B cell (primary cell): Measurements from ENCODE around the gene AMBRA1. TPM values are rescaled to one million over a fixed set of nuclear protein-coding genes. Genes with fewer than 3 reads are reported as not detected.

Source experiments
- ATAC-seq: fragments of 200-7000 bp; cut with Tn5 transposase; one replicate; pipeline ENCODE4 v1.10.0; 2021; ENCODE audit warnings: low read depth, mild to moderate bottlenecking, moderate number of reproducible peaks, moderate library complexity
- CTCF ChIA-PET: fragments of 350-600 bp; sonication (Branson Sonifier 250); formaldehyde crosslinking; loops from one replicate; lab custom pipeline; 2021; ENCODE audit warnings: antibody characterized with exemption, inconsistent platforms; lab: Charles Lee
- POLR2A ChIA-PET: fragments of 350-600 bp; sonication (Branson Sonifier 250); formaldehyde crosslinking; loops from one replicate; lab custom pipeline; 2021; ENCODE audit warnings: antibody characterized with exemption; lab: Charles Lee
- DNase-seq: peaks from one replicate; pipeline ENCODE4 v3.0.0; 2013
- H2AFZ ChIP-seq: 2 replicates; pipeline ENCODE4 v1.6.1; 2012; ENCODE audit warnings: mild to moderate bottlenecking, low read depth, low read length; ENCODE audit not compliant: insufficient read depth, poor library complexity, severe bottlenecking
- H3K27ac ChIP-seq, 2 donors: 1 replicate in 1 of 2; 2 replicates in 1 of 2; pipeline ENCODE4 v1.5.1; 2012 to 2013; ENCODE audit warnings: low read length in 2 of 2, mild to moderate bottlenecking in 2 of 2, moderate library complexity in 1 of 2
- H3K27me3 ChIP-seq, 4 experiments: fragments of 200-600 bp in 1 of 4; sonication (generic) in 1 of 4; replicated peaks in 1 of 4; 1 replicate in 2 of 4; 2 replicates in 2 of 4; pipeline versions ENCODE4 v1.6.1 to v1.7.0; 2013 to 2016; ENCODE audit warnings: low read length in 3 of 4, mild to moderate bottlenecking in 2 of 4, mixed read lengths in 1 of 4, moderate library complexity in 1 of 4; ENCODE audit not compliant: insufficient read depth in 4 of 4, control insufficient read depth in 3 of 4; ENCODE audit errors: control extremely low read depth in 1 of 4
- H3K36me3 ChIP-seq, 2 experiments: replicated peaks in 1 of 2; 1 replicate in 1 of 2; 2 replicates in 1 of 2; pipeline versions ENCODE4 v1.6.1 to v1.7.1; 2013; ENCODE audit warnings: low read length in 1 of 2; ENCODE audit not compliant: insufficient read depth in 2 of 2, control insufficient read depth in 1 of 2; ENCODE audit errors: control extremely low read depth in 1 of 2, extremely low read depth in 1 of 2
- H3K4me1 ChIP-seq, 2 donors: fragments of 200-600 bp in 1 of 2; sonication (generic) in 1 of 2; 1 replicate in 1 of 2; 2 replicates in 1 of 2; pipeline versions ENCODE4 v1.5.1 to v1.6.1; 2013 to 2017; ENCODE audit warnings: low read length in 2 of 2; ENCODE audit not compliant: control insufficient read depth in 2 of 2, insufficient read depth in 2 of 2
- H3K4me2 ChIP-seq: replicated peaks from 2 replicates; pipeline ENCODE3; 2012; ENCODE audit warnings: mild to moderate bottlenecking, low read depth, low read length; ENCODE audit not compliant: poor library complexity, severe bottlenecking
- H3K4me3 ChIP-seq, 5 experiments: fragments of 200-600 bp in 1 of 5; sonication (generic) in 1 of 5; 1 replicate in 3 of 5; 2 replicates in 2 of 5; pipeline versions ENCODE4 v1.5.1 to v1.7.0; 2011 to 2016; ENCODE audit warnings: low read length in 4 of 5, mild to moderate bottlenecking in 4 of 5, low read depth in 2 of 5, control low read depth in 1 of 5, moderate library complexity in 1 of 5; ENCODE audit not compliant: insufficient read depth in 1 of 5; ENCODE audit errors: control extremely low read depth in 1 of 5, extremely low read depth in 1 of 5
- H3K79me2 ChIP-seq: fragments of 200-600 bp; sonication (generic); one replicate; pipeline ENCODE4 v1.6.0; 2016; ENCODE audit warnings: low read length; ENCODE audit not compliant: control insufficient read depth, insufficient read depth
- H3K9ac ChIP-seq: fragments of 200-600 bp; sonication (generic); 2 replicates; pipeline ENCODE4 v1.6.1; 2017; ENCODE audit warnings: mild to moderate bottlenecking, low read length, moderate library complexity
- H3K9me3 ChIP-seq, 3 donors: one replicate each; pipeline versions ENCODE4 v1.6.1 to v1.7.1; 2013; ENCODE audit warnings: low read length in 2 of 3; ENCODE audit not compliant: control insufficient read depth in 2 of 3, insufficient read depth in 1 of 3; ENCODE audit errors: control extremely low read depth in 1 of 3
- H4K20me1 ChIP-seq: 2 replicates; pipeline ENCODE4 v1.6.0; 2012; ENCODE audit warnings: mild to moderate bottlenecking, low read length; ENCODE audit not compliant: insufficient read depth, control insufficient read depth, poor library complexity, severe bottlenecking
- H3K27ac Mint-ChIP-seq: one replicate; pipeline ENCODE4 v1.8.0; 2021; ENCODE audit warnings: mixed read lengths
- H3K27me3 Mint-ChIP-seq: one replicate; pipeline ENCODE4 v1.8.0; 2021; ENCODE audit warnings: mixed read lengths
- H3K4me1 Mint-ChIP-seq: one replicate; pipeline ENCODE4 v1.8.0; 2021; ENCODE audit warnings: mixed read lengths
- H3K4me3 Mint-ChIP-seq: one replicate; pipeline ENCODE4 v1.8.0; 2021; ENCODE audit warnings: mixed read lengths
- H3K9me3 Mint-ChIP-seq: one replicate; pipeline ENCODE4 v1.8.0; 2022; ENCODE audit warnings: mixed read lengths; ENCODE audit not compliant: insufficient read depth
- EZH2 ChIP-seq: IDR thresholded peaks from 2 replicates; pipeline ENCODE4 v1.6.1; 2012; ENCODE audit warnings: borderline replicate concordance, low read depth, mild to moderate bottlenecking, moderate library complexity, low read length; ENCODE audit not compliant: insufficient read depth, poor library complexity, severe bottlenecking
- WGBS: methylation state at CpG from one replicate; pipeline ENCODE4 v1.1.5; 2013; ENCODE audit warnings: missing lambda C conversion rate; ENCODE audit not compliant: insufficient coverage; 5-methylcytosine and 5-hydroxymethylcytosine counted together
- intact Hi-C: fragments of 100-400 bp; cut with micrococcal nuclease; formaldehyde crosslinking; loops from one replicate; pipeline ENCODE4 v1.10.0; 2022
- polyA plus RNA-seq: library from polyadenylated mRNA; depleted of rRNA; stranded (reverse); fragments of >200 nt; gene quantifications from 2 replicates; pipeline ENCODE4 v1.2.3, GENCODE V29; 2012
- total RNA-seq, 2 donors: library from RNA; stranded (reverse); fragments of 120-200 nt in 1 of 2; gene quantifications; 1 replicate in 1 of 2; 2 replicates in 1 of 2; pipeline versions ENCODE4 v1.2.3 to v1.2.4, GENCODE V29; 2013 to 2022
- TF ChIP-seq, protein P1 (sequence below): fragments of 200-600 bp; IDR thresholded peaks from one replicate; pipeline ENCODE4 v1.8.0; 2022; ENCODE audit warnings: antibody characterized with exemption, mild to moderate bottlenecking

Gene AMBRA1
- total and polyA plus RNA-seq, 2 donors (not counting 1 experiment from before 2014, with no cell fraction given) = 13.8 to 36.1 TPM

DNA sequence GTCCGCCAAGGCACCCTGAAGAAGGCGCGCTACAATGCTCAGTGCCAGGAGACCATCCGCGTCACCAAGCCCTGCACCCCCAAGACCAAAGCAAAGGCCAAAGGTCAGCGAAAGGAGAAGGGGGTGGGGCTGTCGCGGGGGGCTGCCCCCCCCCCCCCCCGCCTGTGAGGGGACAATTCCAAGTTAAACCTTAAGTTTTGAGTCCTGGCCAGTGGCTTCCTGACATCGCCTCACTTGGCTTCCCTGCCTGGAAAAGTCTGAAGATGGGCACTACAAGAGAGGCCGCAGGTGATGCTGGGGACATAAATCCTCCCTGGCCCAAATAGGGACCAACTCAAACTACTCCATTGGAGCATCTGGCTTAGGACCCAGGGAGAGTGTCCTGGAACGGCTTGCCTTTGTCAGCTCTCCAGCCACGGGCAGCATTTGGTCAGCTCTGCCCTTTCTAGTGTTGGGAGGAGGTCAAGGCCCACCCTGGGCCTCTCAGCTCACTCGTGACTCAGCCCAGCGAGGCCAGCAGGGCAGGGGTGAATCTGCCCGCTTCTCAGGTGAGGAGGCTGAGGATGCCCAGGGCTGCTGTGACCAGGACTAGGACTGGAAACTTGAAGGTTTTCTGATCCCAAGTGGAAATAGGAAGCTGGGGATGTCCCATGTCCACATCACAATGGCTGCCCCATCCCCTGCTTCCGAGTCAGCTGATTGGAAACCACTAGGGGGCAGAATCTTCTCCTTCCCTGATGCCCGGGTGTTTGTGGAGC is 211.0 kb downstream of the AMBRA1 start:
- H3K27me3 Mint-ChIP-seq = peaks cover 45% of the 10 kb centered on the region
- no peak overlapping the region for H3K27ac ChIP-seq
- H3K4me1 ChIP-seq = peaks cover 14 to 16% of the 10 kb centered on the region in 2 donors
- no peak overlapping the region for H3K27ac Mint-ChIP-seq
- CTCF ChIA-PET = interaction anchor here (0.6 kb wide), 1 partner anchor 124 kb away, joined by 3 read pairs; no protein-coding TSS in a partner anchor
- peak overlapping the region; percentile 100 for H3K4me2 ChIP-seq
- POLR2A ChIA-PET = no interaction called here
- H4K20me1 ChIP-seq = no peaks in the 10 kb centered on the region
- no peak for ATAC-seq
- no peaks in the 10 kb centered on the region for H3K36me3 ChIP-seq
- H2AFZ ChIP-seq = peak overlapping the region; percentile 59
- H3K9ac ChIP-seq = peak overlapping the region; percentile 57
- H3K9me3 Mint-ChIP-seq = no peaks in the 10 kb centered on the region
- peaks cover 12% of the 10 kb centered on the region for H3K4me1 Mint-ChIP-seq
- peaks cover 0 to 61% (median 32%) of the 10 kb centered on the region in 4 experiments for H3K27me3 ChIP-seq
- 80% methylated on average over 12 of the region's 18 CpGs for WGBS
- no peaks in the 10 kb centered on the region for H3K79me2 ChIP-seq
- H3K4me3 ChIP-seq = peak overlapping the region in 2 of 5 experiments; percentile 50 to 58
- H3K4me3 Mint-ChIP-seq = peak overlapping the region; percentile 83
- peaks cover 0 to 29% (median 0%) of the 10 kb centered on the region in 3 donors for H3K9me3 ChIP-seq
- no peak for DNase-seq
- intact Hi-C loops = loop anchor here (5.0 kb wide), 1 partner anchor 36 kb away; the partner anchor contains the start of gene DGKZ
- no peak for TF ChIP-seq EZH2
- TF ChIP-seq, protein P1, sequence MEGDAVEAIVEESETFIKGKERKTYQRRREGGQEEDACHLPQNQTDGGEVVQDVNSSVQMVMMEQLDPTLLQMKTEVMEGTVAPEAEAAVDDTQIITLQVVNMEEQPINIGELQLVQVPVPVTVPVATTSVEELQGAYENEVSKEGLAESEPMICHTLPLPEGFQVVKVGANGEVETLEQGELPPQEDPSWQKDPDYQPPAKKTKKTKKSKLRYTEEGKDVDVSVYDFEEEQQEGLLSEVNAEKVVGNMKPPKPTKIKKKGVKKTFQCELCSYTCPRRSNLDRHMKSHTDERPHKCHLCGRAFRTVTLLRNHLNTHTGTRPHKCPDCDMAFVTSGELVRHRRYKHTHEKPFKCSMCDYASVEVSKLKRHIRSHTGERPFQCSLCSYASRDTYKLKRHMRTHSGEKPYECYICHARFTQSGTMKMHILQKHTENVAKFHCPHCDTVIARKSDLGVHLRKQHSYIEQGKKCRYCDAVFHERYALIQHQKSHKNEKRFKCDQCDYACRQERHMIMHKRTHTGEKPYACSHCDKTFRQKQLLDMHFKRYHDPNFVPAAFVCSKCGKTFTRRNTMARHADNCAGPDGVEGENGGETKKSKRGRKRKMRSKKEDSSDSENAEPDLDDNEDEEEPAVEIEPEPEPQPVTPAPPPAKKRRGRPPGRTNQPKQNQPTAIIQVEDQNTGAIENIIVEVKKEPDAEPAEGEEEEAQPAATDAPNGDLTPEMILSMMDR = no peak
